H1 (cell line): ENCODE measurements around the gene C1orf115. TPM values are rescaled to one million over a fixed set of nuclear protein-coding genes. Genes with fewer than 3 reads are reported as not detected.

Source experiments
- BCL11A ChIP-seq, 2 experiments: IDR thresholded peaks; one replicate each; pipeline ENCODE4 v1.6.1; 2011; ENCODE audit warnings: low read depth in 2 of 2, low read length in 2 of 2, mild to moderate bottlenecking in 2 of 2
- CREB1 ChIP-seq: IDR thresholded peaks from 2 replicates; pipeline ENCODE4 v1.6.1; 2012; ENCODE audit warnings: inconsistent platforms
- EGR1 ChIP-seq: IDR thresholded peaks from 2 replicates; pipeline ENCODE4 v1.6.1; 2011; ENCODE audit warnings: low read depth, low read length, borderline replicate concordance
- EZH2 ChIP-seq: fragments of 200-600 bp; sonication (generic); IDR thresholded peaks from 2 replicates; pipeline ENCODE4 v1.7.1; 2012; ENCODE audit warnings: low read depth, mild to moderate bottlenecking, moderate library complexity, low read length, inconsistent platforms; ENCODE audit not compliant: severe bottlenecking
- FOSL1 ChIP-seq: IDR thresholded peaks from 2 replicates; pipeline ENCODE4 v1.6.1; 2011; ENCODE audit warnings: mild to moderate bottlenecking, low read depth, low read length, moderate library complexity; ENCODE audit not compliant: insufficient read depth
- GABPA ChIP-seq: IDR thresholded peaks from 2 replicates; pipeline ENCODE4 v1.6.1; 2011; ENCODE audit warnings: mild to moderate bottlenecking, low read length, moderate library complexity, borderline replicate concordance; ENCODE audit not compliant: insufficient read depth
- JUN ChIP-seq: IDR thresholded peaks from 2 replicates; pipeline ENCODE4 v1.6.1; 2011; ENCODE audit warnings: low read depth, mild to moderate bottlenecking, improper control_type of control experiment, low read length
- KDM1A ChIP-seq: fragments of 200-600, 300-600 bp; sonication (generic); IDR thresholded peaks from 2 replicates; pipeline ENCODE4 v1.7.1; 2016; ENCODE audit warnings: mild to moderate bottlenecking, low read length, borderline replicate concordance
- MAFK ChIP-seq: IDR thresholded peaks from 2 replicates; pipeline ENCODE4 v1.6.1; 2012; ENCODE audit warnings: low read depth, mild to moderate bottlenecking, improper control_type of control experiment, low read length
- NANOG ChIP-seq: IDR thresholded peaks from 2 replicates; pipeline ENCODE4 v1.6.1; 2011; ENCODE audit warnings: low read length, low read depth, mild to moderate bottlenecking, inconsistent platforms; ENCODE audit not compliant: insufficient read depth, poor library complexity, severe bottlenecking
- NRF1 ChIP-seq: IDR thresholded peaks from 2 replicates; pipeline ENCODE4 v1.6.1; 2011; ENCODE audit warnings: mild to moderate bottlenecking, low read depth, low read length, improper control_type of control experiment
- PHF8 ChIP-seq: fragments of 200-600 bp; sonication (generic); conservative IDR thresholded peaks from 2 replicates; pipeline ENCODE4 v1.7.1; 2012; ENCODE audit warnings: low read depth, mild to moderate bottlenecking, inconsistent platforms, low read length, moderate library complexity
- POLR2AphosphoS5 ChIP-seq: IDR thresholded peaks from 2 replicates; pipeline ENCODE4 v1.6.1; 2011; ENCODE audit warnings: low read depth, low read length
- RAD21 ChIP-seq, 2 experiments: IDR thresholded peaks in 1 of 2; conservative IDR thresholded peaks in 1 of 2; 2 replicates each; pipeline ENCODE4 v1.6.1; 2011; ENCODE audit warnings: low read depth in 2 of 2, low read length in 2 of 2, improper control_type of control experiment in 1 of 2, inconsistent platforms in 1 of 2, mild to moderate bottlenecking in 1 of 2, moderate library complexity in 1 of 2
- RNF2 ChIP-seq: fragments of 200-900, 300-1000 bp; sonication (generic); IDR thresholded peaks from 2 replicates; pipeline ENCODE4 v1.7.1; 2016; ENCODE audit warnings: borderline replicate concordance, low read depth, mild to moderate bottlenecking, antibody characterized with exemption, low read length; ENCODE audit not compliant: poor library complexity, severe bottlenecking; ENCODE audit errors: missing control alignments
- SIN3A ChIP-seq, 2 experiments: IDR thresholded peaks in 1 of 2; conservative IDR thresholded peaks in 1 of 2; 2 replicates each; pipeline ENCODE4 v1.6.1; 2011 to 2012; ENCODE audit warnings: low read length in 2 of 2, improper control_type of control experiment in 1 of 2, low read depth in 1 of 2, mild to moderate bottlenecking in 1 of 2
- SP1 ChIP-seq: IDR thresholded peaks from 2 replicates; pipeline ENCODE4 v1.6.1; 2011; ENCODE audit warnings: low read depth, low read length
- SP2 ChIP-seq: IDR thresholded peaks from 2 replicates; pipeline ENCODE4 v1.6.1; 2012; ENCODE audit warnings: mild to moderate bottlenecking, low read length, inconsistent platforms
- TBP ChIP-seq: IDR thresholded peaks from 2 replicates; pipeline ENCODE4 v1.6.1; 2011; ENCODE audit warnings: low read depth, low read length, improper control_type of control experiment
- TCF12 ChIP-seq: IDR thresholded peaks from 2 replicates; pipeline ENCODE4 v1.6.1; 2011; ENCODE audit warnings: low read depth, mild to moderate bottlenecking, low read length
- polyA plus RNA-seq, 7 experiments: library from polyadenylated mRNA; depleted of rRNA in 3 of 7; stranded (reverse) in 5 of 7; unstranded in 2 of 7; fragments of >200 nt in 5 of 7; fragments of 200-250 nt in 2 of 7; gene quantifications; 1 replicate in 5 of 7; 2 replicates in 1 of 7; 4 replicates in 1 of 7; pipeline versions ENCODE4 v1.2.1 to v1.2.3, GENCODE V29; 2011 to 2013; ENCODE audit warnings: missing spikeins in 2 of 7, mixed read lengths in 2 of 7
- total RNA-seq: library from RNA; stranded (reverse); fragmentation: NEBNext Ultra II Directional; extraction: Animal tissue kit (Norgen Biotek cat#: 25700); gene quantifications from 2 replicates; pipeline ENCODE4 v1.2.1, GENCODE V29; 2021
- TF ChIP-seq, protein P1 (sequence below): IDR thresholded peaks from 2 replicates; pipeline ENCODE4 v1.6.1; 2012; ENCODE audit warnings: inconsistent platforms

C1orf115 gene
- total and polyA plus RNA-seq, 2 of the 8 experiments (the other 6 are each of a cell fraction or from before 2014, with no cell fraction given) = 3.5 to 5.6 TPM

GRCh38 chr1:220748089-220748934, 58.1 kb downstream of the C1orf115 start, which contains the start of gene MTARC2 (continued):
- no peak for TF ChIP-seq NANOG
- TF ChIP-seq EZH2 = no peak
- TF ChIP-seq MAFK = no peak
- TF ChIP-seq NRF1 = no peak
- TF ChIP-seq TCF12 = no peak
- no peak for TF ChIP-seq BCL11A (IDR thresholded peaks at IDR 0.05; ENCODE audit: low read depth in 2 of 2, low read length in 2 of 2)
- TF ChIP-seq POLR2AphosphoS5 = peak; percentile 83
- TF ChIP-seq RAD21 (IDR thresholded peaks at IDR 0.05 in 1 of 2, conservative IDR thresholded peaks at IDR 0.05 in 1 of 2; ENCODE audit: low read depth in 2 of 2, low read length in 2 of 2) = no peak
- no peak for TF ChIP-seq JUN
- peak; percentile 31; the same call in 1 of the 2 replicates for TF ChIP-seq CREB1
- TF ChIP-seq PHF8 = peak; percentile 68
- TF ChIP-seq SP1 = no peak
- no peak for TF ChIP-seq SP2
- no peak for TF ChIP-seq FOSL1
- no peak for TF ChIP-seq KDM1A
- TF ChIP-seq TBP = peak; percentile 84
- no peak; the same call in 1 of the 2 replicates for TF ChIP-seq GABPA
- TF ChIP-seq RNF2 = no peak
- 0 out of 4 replicates have a peak, but pooled peaks of 1 of the 2 experiments have one; percentile 26 for TF ChIP-seq SIN3A (conservative IDR thresholded peaks at IDR 0.05 in 1 of 2, IDR thresholded peaks at IDR 0.05 in 1 of 2; ENCODE audit: low read depth in 1 of 2, low read length in 2 of 2)
- TF ChIP-seq, protein P1, sequence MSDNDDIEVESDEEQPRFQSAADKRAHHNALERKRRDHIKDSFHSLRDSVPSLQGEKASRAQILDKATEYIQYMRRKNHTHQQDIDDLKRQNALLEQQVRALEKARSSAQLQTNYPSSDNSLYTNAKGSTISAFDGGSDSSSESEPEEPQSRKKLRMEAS = peak; percentile 56
- TF ChIP-seq EGR1 = no peak
- TF ChIP-seq, all 59 proteins: peak for 14
